Measurements from ENCODE around the gene OXNAD1. TPM values are rescaled to one million over a fixed set of nuclear protein-coding genes. Genes with fewer than 3 reads are reported as not detected.

OXNAD1 gene
- total RNA-seq, 4 donors from 2014 or later, result 8.0 to 17.2 (median 15.4) TPM

DNA sequence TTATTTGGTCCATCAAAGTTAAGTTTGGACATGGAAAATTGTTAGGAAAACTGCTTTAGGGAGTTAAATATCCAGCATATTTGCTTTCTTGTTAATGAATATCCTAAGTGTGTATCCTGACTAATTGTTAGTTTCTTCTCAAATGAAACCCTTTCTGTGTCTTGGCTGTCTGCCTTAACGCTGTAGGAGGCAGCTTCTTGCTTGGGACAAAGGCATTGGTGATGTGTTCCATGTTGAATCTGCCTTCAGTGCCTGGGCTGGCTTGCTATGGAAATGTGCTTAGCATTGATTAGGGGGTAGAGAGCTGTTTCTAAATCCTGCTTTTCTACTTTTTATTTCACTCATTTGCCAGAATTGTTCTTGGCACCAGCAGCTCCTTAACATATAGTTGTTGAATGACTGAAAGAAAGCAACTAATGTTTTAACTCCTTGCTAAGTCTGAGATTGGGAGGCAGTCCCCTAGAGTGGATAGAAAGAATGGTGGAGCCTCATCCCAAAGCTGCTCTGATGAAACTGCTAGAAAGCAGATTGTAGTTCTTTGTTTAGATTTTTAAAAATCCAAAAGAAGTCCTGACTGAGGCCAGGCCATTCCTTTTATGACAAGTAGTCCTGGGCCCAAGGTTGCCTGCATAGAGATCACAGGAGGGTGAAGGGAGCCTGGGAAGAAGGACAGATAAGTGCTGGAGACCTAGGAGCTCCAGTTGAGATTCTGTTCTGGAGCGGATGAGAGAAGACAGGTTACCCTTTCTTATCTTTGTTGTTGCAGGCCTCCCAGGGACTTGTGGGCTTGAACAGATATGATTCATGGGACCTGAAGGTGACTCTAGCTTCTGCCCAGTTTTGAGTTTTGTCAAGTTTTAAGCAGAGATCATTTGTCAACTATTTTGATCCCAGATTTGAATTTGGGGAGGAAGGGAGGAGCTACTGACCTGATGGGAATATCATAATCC lies 39.3 kb downstream of the OXNAD1 start:
- DNase-seq, result no peak
- Histone ChIP-seq H3K9me3 (no peaks in the 10 kb centered on the region), H3K36me3 (peaks cover 0 to 58% (median 0%) of the 10 kb centered on the region in 3 donors), H3K4me1 (peaks cover 0 to 16% (median 0%) of the 10 kb centered on the region in 3 donors), H3K27ac (no peak overlapping the region), H3K4me3 (no peak overlapping the region), H3K27me3 (no peaks in the 10 kb centered on the region)
- 84 to 90% methylated on average over 2 of the region's 2 CpGs for WGBS, 2 donors
- intact Hi-C loops (cut with DNase I), result no loop called here
- TF ChIP-seq, protein P1, sequence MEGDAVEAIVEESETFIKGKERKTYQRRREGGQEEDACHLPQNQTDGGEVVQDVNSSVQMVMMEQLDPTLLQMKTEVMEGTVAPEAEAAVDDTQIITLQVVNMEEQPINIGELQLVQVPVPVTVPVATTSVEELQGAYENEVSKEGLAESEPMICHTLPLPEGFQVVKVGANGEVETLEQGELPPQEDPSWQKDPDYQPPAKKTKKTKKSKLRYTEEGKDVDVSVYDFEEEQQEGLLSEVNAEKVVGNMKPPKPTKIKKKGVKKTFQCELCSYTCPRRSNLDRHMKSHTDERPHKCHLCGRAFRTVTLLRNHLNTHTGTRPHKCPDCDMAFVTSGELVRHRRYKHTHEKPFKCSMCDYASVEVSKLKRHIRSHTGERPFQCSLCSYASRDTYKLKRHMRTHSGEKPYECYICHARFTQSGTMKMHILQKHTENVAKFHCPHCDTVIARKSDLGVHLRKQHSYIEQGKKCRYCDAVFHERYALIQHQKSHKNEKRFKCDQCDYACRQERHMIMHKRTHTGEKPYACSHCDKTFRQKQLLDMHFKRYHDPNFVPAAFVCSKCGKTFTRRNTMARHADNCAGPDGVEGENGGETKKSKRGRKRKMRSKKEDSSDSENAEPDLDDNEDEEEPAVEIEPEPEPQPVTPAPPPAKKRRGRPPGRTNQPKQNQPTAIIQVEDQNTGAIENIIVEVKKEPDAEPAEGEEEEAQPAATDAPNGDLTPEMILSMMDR (IDR thresholded peaks at IDR 0.05), result no peak
- TF ChIP-seq POLR2A (IDR thresholded peaks at IDR 0.05), result no peak

DNA sequence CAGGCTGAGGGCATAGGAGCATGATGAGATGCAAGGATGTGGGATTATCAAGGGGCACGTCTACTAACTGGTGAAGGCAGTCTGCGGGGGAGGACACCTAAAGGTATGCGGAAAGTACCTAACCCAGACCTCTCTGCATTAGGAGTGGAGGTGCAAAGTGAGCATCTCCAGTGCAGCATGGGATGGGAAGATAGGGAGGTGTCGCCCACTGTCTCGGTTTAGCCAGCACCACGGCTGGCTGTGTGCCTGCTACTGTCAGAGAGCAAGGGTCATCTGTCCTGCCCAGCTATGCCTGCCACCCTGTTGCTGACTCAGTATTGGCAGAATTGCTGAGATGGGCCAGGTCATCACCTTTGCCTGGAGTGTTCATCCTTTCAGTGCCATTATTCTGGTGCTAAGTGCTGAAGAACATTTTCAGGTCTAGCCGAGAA lies 40.1 kb downstream of the OXNAD1 start:
- WGBS, 2 donors, result 66 to 82% methylated on average over 7 of the region's 7 CpGs
- intact Hi-C loops (cut with DNase I), result no loop called here
- Histone ChIP-seq H3K4me3 (no peak overlapping the region), H3K27me3 (no peaks in the 10 kb centered on the region), H3K9me3 (no peaks in the 10 kb centered on the region), H3K36me3 (peaks cover 0 to 58% (median 0%) of the 10 kb centered on the region in 3 donors), H3K27ac (no peak overlapping the region), H3K4me1 (peaks cover 0 to 19% (median 0%) of the 10 kb centered on the region in 3 donors)
- no peak for TF ChIP-seq POLR2A (IDR thresholded peaks at IDR 0.05)
- TF ChIP-seq, protein P1 (IDR thresholded peaks at IDR 0.05), result no peak
- no peak for DNase-seq

DNA sequence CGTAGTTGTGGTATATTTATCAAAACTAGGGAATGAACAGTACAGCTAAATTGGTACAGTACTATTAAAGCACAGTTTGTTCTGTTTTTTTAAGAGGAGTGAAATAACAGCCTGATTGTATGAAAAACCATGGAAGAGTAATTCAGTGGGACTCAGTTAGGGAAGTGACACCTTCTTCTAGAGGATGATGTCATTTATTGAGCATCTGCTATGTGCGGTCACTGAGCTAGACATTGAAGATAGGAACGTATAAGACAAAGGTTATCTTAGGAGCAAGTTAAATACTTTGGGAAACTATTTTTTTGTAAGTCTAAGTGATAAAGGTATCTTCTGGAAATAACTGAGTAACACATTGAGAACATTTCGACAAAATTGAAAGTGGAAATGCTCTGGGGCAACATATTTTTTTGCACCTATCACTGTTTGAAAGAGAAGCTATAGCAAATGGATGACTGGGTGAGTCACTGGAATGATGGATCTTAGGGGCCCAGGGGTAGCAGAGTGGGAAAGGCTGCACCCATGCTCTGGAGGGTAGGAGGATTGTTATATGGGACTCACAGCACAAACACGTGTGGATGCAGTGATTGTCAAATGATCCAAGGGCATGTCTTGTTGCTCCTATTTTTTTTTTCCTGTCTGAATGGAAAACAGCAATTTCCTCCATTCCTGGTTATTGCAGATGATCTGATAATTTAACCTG lies 43.0 kb downstream of the OXNAD1 start:
- intact Hi-C loops (cut with DNase I), result no loop called here
- WGBS, 2 donors, result 83 to 92% methylated on average over 5 of the region's 5 CpGs
- Histone ChIP-seq H3K27me3 (no peaks in the 10 kb centered on the region), H3K36me3 (peaks cover 0 to 53% (median 0%) of the 10 kb centered on the region in 3 donors), H3K27ac (no peak overlapping the region), H3K4me1 (peaks cover 5 to 35% (median 14%) of the 10 kb centered on the region in 3 donors), H3K4me3 (no peak overlapping the region), H3K9me3 (no peaks in the 10 kb centered on the region)
- DNase-seq, result no peak
- TF ChIP-seq, protein P1 (IDR thresholded peaks at IDR 0.05), result no peak
- no peak for TF ChIP-seq POLR2A (IDR thresholded peaks at IDR 0.05)

DNA sequence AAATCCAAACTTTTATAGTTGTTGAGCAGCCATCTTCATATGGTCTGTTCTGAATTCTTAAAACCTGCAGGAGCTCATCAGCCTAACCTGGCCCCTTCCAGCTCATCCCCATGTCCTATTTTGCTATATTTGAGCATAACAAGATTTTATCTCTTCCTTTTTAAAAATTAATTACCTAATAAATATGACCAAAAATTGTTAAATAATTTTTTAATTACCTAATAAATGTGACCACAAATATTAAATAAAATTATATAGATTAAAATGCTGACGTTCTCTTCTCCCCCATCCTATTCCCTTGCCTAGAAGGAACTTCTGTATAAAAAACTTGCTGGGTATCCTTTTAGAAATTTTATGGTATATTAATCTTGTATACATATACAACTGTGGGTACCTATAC lies 43.7 kb downstream of the OXNAD1 start:
- TF ChIP-seq POLR2A (IDR thresholded peaks at IDR 0.05), result no peak
- TF ChIP-seq, protein P1 (IDR thresholded peaks at IDR 0.05), result no peak

More for the DNA sequence above, 43.7 kb downstream of the OXNAD1 start:
- DNase-seq, result no peak
- peaks cover 5 to 31% (median 14%) of the 10 kb centered on the region in 3 donors for H3K4me1 ChIP-seq
- no peaks in the 10 kb centered on the region for H3K27me3 ChIP-seq
- intact Hi-C loops (cut with DNase I), result no loop called here
- no peak overlapping the region for H3K27ac ChIP-seq
- no peak overlapping the region for H3K4me3 ChIP-seq
- WGBS, 2 donors, result 85% methylated on average over 1 of the region's 1 CpG
- H3K9me3 ChIP-seq, result no peaks in the 10 kb centered on the region
- peaks cover 2 to 56% (median 3%) of the 10 kb centered on the region in 3 donors for H3K36me3 ChIP-seq

Data from esophagus squamous epithelium (tissue), 5 donors.